NCI-H226 (cell line): ENCODE measurements around the gene SNORC.
"Not testable (repeated sequence)": the region's sequence is repeated elsewhere in the genome, so short reads cannot be mapped to it uniquely, and the experiment has no call there.

Source experiments
- DNase-seq: peaks from one replicate; pipeline ENCODE4 v3.0.0-alpha.2; 2015

Gene SNORC

DNA sequence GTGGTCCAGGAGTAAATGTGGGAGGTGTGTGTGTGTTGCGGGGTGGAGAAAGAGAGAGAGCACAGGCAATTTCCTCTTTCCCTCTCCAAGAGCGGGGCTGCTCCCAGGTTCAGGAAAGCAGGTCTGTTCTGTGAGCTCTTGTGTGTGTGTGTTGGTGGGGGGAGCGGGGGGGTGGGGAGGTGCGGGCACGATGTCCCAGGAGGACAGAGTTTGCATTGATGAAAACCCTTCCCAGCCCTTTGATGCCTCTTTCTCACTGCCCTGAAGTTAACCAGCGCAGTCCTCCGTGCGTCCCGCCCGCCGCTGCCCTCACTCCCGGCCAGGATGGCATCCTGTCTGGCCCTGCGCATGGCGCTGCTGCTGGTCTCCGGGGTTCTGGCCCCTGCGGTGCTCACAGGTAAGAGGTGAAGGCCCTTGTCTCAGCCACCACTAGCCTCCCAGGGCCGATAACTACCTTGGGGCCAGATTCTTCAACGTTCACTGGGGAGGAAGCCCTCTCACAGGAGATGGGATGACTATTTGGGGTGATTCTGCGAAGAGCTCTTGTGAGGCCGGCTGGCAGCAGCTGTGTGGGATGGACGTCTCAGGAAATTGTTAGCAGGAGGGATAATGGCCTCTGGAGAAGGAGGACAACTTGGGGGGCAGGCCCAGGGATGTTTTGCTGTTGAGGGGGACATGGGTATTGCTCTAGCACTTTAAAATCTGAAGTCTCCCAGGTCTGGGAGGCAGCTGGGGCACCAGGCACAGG is at the start of gene SNORC:
Gene SNORC (plus strand): TSS at position 247 of the 748 bp plus-strand sequence. CDS start 78 bp downstream, at position 325.
- DNase-seq = no peak

DNA sequence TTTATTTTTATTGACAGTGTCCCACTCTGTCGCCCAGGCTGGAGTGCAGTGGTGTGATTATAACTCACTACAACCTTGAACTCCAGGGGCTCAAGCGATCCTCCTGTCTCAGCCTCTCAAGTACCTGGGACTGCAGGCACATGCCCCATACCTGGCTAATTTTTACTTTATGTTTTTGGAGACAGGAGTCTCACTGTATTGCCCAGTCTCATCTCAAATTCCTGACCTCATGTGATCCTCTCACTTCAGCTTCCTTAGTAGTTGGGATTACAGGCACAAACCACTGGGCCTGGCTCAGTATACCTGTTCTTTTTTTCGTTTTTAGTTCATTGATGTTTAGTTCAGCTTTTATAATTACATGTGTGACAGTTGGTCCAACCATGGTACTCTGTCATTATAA is 40.1 kb upstream of the SNORC start:
- DNase-seq = no peak

DNA sequence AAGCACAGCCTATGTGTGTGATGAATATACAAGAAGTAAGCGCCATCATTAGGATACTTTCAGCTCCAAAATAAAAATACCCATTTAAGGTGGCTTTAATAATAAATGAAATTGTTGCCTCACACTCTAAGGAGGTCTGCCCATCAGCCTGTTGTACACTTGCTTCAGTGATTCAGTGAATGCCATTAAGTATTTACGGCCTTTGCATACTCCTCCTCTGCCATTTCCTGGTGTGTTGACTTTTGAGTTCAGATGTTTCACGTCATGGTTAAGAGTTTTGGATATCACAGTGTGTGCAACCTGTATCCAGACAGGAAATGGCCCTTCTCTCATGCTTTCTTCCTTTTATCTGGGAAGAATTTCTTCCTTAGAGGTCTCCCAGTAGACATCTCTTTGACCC is 38.6 kb upstream of the SNORC start:
- DNase-seq = no peak

DNA sequence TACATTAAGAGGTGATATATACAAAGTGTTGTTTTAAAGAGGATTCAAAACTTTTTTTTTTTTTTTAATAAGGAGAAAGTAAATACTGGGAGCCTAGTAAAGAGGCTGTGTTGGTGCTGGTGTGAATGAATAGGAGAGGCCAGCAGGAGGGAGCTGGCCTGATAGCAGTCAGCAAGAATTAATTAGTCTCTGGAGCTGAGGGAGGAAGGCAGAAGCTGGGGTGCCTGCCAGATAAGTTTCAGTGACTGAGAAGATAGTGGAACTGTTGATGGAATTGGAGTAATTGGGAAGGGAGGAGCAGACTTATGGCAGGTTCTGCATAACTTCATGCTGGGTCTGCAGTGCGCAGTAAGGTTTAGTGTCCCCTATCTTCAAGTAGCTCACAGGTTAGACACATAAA is 36.2 kb upstream of the SNORC start:
- no peak for DNase-seq

DNA sequence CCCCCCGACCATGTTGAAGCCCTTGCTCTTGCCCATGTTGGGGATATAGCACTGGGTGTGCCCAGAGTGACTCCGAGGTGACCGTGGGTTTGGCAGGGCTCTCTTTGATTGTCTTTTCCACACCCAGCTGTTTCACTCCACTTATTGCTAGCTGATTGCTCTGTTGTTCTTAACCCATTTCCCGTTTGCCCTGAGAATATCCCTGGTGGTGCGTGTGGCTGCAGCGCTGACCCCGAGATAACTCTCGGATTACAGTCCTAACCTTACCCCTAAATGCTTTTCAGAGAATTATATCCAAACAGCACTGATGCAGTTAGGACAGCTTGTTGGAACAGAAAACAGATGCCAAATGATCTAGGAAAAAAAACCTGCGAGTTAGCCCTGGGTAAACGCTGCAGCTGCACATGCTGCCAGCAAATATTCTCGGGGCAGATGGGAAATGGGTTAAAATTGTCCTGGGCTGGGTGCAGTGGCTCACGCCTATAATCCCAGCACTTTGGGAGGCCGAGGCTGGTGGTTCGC is 34.3 kb upstream of the SNORC start:
- DNase-seq = no peak

DNA sequence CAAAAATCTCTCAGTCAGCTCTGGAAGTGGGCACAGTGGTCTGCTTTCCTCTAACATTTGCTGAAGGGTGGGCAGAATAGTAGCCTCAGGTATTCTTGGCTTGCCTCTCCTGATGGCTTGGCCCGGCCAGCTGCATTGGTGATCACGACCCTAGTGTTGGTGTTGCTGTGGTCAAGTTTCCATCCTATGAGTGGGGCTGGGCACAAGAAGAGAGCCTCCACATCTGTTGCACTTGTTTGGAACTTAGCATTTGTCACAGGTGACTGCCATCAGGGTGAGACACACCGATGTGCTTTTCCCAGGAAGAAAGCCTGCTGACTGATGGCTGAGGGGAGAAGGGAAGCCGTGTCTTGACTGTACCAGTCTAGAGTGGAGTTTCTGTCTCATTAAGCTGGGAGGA is 33.1 kb upstream of the SNORC start:
- no peak for DNase-seq

DNA sequence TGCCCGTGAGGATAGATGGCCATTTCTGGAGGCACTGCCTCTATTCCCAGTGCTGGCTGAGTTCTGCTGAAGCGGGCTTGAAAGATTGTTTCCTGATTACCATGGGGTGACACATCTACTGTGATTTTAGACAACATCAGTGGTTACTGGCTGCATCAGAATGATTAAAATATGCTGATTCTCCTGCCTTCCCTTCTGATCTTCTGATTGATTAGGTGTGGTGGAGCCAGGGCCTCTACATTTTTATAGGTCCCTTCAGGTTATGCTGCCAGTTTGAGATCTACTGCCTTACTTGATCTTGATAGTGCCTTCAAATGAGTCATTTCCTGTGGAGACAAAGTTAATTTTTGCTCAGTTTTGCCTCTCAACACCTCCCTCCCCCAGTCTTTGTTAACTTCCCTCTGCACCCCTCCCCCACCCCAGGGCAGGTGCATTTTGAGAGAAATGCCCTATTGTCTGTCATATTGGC is 31.6 kb upstream of the SNORC start:
- peak; percentile 3 for DNase-seq

DNA sequence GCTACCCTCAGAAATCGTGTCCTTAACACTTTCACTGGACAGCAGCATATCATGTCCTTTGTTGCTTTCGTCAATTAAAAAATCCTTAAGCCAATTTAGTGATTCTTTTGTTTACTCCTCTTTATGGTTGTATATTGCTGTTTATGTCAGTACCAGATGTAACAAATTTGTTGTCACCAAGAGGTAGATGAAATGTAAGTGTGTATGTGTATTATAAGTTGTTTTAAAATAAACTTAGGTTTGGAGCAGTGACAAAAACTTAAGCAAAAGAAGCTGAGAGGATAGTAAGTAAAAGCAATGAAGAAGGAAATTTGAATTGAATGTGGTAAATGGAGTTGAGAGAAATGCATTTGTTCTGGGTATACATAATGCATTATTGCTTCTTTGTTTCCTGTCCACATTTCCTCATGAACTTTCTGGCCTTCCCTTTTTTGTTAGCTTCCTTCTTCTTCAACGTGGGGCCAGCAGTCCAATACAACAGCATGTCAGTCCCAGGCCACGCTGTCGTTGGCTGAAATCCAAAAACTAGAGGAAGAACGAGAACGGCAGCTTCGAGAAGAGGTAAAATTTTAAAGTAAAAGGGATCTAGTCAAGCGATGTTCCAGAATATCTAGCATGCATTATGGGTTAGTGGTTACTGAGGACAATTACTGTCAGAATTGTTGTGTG is 30.5 kb upstream of the SNORC start:
- DNase-seq = no peak

DNA sequence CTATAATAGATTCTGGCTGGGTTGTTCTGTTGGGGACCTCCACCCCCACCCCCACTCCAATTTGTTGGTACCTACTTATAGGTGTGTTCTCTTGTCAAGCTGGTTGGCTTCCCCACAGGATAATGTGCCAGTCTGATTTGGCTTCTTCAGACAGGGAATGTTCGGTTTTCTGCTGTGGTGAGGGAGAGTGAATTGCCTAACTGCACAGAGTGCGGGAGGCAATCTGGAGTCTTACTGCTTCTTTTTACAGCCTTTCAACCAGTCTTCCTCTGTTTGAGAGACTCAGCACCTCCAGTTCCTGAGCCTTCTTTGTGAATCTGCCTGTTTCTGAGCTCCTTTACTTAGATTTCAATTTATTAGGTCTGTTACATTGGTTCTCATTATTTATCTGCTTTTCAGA is 27.4 kb upstream of the SNORC start:
- no peak for DNase-seq

DNA sequence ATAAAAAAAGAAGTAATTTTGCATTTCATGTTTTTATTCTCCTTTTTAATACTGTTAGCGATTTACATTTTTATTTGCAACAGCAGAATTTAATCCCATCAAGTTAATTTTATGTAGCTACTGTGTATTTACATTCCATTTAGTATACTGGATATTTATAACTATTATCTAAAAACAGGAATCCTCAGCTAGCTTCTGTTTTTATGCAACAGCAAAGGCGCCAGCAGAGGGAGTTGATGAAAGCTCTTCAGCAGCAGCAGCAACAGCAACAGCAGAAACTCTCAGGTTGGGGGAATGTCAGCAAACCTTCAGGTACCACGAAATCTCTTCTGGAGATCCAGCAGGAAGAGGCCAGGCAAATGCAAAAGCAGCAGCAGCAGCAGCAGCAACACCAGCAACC is 26.2 kb upstream of the SNORC start:
- no peak for DNase-seq

DNA sequence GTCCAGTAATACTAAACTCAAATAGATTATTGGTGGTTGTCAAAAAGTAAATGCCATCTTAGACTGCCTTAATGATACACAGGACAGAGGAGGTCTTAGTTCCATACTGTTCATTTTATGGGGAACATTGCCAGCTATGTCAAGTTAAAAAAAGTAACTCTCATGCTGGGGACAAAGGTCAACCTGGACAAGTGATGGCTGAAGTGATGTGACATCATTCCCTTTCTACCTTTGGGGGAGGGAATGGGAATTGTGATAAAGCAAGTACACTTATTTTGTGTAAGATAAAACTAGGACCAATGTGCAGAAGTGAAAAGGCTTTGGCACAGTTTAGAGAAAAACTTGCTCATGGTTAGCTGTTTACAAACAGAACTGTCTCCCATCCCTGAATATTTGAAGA is 24.0 kb upstream of the SNORC start:
- no peak for DNase-seq

DNA sequence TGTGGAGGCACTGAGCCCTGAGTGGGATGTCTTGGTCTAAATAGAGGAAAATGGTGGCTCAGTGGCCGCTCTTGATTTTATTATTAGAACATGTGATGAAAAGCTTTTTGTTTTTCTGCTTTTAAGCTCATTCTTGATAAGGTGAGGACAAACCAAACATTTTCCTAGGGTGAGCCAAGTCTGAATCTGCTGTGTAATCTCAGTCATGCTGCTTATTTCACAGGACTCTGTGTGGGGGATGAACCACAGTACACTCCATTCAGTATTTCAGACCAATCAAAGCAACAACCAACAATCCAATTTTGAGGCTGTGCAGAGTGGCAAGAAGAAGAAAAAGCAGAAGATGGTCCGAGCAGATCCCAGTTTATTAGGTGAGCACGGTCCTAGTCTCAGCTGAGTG is 20.0 kb upstream of the SNORC start:
- no peak for DNase-seq

DNA sequence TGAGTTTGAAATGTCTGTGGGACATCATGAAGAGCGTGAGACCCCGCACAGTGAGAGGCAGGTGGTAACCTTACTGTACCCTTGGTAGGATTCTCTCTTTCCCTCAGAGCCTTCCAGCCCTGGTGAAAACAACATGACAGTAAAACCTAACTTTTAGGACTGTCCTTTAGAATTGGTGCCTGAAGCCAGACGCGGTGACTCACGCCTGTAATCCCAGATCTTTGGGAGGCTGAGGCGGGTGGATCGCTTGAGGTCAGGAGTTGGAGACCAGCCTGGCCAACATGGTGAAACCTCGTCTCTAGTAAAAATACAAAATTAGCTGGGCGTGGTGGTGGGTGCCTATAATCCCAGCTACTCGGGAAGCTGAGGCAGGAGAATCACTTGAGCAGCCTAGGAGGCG is 18.0 kb upstream of the SNORC start:
- DNase-seq = not testable (repeated sequence)

DNA sequence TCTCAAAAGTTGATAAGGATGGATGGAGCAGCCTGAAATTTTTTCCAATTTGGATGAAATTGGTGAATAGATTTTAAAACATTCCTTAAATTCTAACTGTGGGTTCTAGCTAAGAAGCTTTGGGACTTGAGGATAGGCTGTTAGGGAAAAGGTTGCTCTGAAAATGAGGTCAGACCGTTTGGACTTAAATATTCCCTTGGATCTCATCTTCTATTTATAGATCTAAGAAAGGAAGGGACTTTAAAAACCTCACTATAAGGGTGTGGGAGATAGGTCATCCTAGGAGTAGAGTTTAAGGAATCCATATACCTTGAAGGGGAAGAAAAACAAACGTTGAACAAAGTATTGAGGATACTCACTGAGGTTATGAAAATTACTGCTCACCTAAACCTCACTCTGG is 17.4 kb upstream of the SNORC start:
- no peak for DNase-seq

DNA sequence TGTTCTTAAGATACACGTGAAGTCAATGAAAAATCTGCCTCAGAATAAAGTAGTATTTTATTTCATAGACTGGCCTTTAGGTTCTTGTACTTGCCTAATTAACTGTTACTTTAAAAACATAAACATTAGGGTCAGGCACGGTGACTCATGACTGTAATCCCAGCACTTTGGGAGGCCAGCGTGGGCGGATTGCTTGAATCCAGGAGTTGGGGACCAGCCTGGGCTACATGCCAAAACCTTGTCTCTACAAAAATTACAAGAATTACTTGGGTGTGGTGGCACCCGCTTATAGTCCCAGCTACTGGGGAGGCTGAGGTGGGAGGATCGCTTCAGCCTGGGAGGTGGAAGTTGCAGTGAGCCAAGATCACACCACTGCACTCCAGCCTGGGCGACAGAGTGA is 16.0 kb upstream of the SNORC start:
- DNase-seq = peak; percentile 89

DNA sequence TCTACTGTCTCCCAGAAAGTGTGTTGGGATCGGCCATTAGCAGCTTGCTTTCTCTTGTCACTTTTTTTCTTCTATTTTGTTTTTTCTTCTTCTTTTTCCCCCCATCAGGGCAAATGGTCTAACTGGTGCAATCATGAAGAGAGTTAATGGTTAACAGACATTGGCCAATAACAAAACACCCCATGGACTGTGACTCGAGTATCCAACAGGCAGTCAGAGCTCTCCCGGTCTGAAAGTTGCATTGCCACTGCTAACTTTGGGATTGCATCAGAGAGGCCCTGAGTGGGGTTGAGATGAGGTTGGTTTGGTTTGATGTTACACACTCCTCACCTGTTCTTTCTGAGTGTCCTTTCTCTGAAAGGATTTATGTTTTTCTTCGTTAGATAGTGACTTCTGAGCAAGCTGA is 12.9 kb upstream of the SNORC start:
- DNase-seq = no peak

DNA sequence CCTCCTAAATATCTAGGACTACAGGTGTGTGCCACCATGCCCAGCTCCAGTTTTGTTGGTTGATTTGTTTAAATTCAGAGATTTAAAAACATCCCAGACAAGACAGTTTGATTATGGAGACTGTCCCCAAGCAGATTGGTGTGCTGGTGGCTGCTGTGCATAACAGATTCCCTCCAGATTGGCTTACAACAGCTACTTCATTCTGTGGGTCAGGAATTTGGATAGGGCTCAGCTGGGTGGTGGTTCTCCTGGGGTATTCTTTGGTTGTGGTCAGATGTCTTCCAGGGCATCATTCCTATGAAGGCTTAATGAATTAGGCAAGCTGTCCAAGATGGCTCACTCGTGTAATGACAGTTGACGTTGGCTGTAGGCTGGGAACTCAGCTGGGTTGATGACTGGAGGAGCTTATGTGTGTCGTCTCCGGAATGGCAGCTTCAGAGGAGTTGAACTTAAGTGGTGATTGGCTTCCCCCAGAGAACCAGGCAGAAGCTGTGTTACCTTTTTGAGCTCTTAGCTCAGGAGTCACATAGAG is 10.6 kb upstream of the SNORC start:
- no peak for DNase-seq

DNA sequence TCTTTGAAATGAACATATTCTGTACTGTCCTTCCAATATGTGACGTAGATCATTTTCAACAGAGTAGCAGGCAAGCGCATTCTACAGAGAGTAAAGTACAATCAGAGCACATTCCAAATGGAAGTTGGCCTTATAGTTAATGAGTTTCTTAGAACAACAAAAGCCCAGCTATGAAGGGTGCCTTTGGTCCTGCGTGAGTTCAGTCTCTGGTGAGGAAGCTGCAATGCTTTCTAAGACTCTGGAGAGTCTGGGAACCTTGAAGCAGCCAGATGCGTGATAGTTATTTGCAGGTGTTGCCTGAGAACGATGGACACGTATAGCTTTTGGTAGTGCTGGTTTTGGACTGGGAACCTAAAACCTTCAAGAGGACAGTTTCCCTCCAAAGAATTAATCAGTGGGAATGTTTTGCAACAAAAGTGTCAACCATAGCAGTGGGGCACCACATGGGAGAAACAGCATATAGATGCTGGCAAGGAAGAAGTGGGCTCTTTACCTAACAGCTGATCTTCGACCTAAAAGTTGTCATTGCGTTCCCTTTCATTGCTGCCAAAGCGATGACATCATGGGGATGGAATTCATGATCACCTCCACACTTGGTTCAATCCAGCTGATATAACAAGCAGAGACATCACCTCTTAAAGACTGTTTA is 9.3 kb upstream of the SNORC start:
- peak; percentile 15 for DNase-seq

DNA sequence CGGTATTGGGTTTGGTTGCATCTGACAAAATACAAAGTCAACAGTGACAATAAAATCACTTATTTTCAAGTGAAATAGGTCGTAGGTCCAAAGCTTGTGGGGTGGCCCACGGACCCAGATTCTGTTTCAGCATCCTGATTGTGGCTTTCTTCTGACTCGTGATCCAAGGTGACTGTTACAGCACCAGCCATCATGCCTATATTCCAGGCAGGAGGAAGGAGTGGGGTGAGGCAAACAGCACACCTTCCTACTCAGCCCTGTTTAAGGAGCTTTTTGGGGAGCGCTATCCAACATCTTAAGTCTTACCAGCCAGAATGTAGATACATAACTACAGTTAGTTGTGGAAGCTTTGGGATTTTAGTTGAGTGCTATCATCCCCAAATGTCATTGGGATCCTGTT is 8.7 kb upstream of the SNORC start:
- no peak for DNase-seq

DNA sequence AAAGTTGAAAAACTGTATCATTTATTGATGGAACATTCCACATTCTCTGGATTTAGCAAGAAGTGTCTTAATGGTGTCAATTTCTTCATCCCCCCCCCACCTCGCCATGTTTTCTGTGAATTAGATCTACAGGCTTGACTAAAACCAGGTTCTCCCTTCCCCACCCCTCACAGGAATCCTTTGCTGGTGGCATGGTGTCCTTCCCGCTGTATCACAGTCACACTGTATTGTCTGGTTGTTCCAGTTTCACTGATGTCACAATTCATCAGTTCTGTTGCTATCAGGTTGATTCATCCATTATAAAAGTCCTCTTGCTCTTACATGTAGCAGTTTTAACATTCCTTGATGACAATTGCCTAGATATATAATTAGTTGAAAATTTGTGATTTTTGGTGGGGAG is 6.1 kb upstream of the SNORC start:
- no peak for DNase-seq

DNA sequence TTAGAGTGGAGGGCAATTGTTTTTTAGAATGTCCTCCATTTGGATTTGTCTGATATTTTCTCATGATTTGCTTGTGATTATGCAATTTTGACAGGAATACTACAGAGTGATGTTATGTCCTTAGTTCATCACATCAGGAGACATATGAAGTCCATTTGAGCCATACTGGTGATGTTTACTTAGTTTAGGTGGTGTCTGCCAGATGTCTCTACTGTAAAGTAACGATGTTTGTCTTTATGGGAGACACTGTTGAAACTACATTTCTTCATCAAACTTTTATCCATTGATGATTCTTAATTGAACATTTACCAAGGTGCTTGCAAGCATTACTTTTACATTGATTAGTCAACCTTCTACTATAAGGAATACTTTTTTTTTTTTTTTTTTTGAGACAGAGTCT is 4.9 kb upstream of the SNORC start:
- no peak for DNase-seq

DNA sequence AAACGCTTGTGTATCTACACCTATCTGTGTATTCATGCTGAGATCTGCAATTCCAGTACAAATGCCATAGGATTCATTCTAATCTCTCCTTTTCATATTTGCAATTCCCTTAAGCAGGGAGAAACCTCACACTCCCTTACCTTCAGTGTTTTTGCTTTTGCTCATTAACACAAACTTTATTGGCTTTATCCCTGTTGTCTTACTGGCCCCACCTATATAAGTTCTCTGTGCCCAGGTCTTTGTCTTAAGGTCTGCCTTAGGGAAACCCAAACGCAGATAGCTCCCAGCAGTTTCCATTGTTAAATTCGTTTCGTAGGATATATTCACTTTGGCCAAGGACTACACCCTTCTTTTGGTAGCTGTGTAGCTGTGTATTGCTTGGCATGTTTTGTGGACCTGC is 4.0 kb upstream of the SNORC start:
- no peak for DNase-seq

DNA sequence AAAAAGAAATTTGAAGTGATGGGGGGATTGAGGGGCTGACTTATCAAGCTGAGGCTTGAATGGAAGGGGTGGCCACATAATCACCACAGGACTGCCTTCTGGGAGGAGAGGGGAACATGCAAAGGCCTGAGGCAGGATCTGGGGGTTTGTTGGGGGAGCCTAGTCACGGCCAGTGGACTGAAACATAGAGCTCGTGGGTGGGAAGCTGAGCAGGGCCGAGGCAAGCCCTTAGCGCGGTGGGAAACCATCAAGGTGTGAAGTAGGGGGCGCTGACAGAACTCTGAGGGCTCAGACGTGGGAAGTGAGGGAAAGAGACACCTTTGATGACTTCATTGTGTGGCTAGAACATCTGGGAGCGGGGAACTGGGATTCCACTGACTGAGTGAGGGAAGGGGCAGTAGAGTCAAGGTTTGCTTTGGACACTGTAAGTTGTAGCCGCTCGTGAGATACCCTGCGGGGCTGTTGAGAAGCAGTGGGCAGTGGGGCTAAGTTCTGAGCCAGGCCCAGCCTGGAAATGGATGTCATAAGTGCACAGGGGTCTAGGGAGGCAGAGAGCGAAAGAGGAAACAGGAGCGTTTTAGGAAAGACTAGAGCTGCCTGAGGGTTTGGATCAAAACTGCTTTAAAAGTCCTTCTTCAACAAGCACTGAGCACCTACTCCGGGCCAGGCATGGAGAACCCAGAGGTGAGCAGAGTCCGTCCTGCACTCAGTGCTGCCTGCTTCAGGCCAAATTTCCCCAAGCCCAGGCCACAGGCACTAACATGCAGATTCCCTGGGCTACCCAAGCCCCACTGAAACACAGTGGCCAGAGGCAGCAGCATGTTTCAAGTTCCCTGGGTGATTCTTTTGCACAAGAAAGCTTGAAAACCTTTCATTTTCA is 686 bp upstream of the SNORC start:
- DNase-seq = no peak
